OCI-LY3 (cell line): ENCODE measurements around the gene ESM1.
A peak's percentile ranks its signal among the peaks of the same experiment; 100 is the strongest.

ENCODE experiments used
- CTCF ChIP-seq: fragments of 200-600, 300-600 bp; sonication (generic); IDR thresholded peaks from 2 replicates; pipeline ENCODE4 v1.5.1; 2014; ENCODE audit warnings: antibody characterized with exemption, low read length, low read depth
- EZH2phosphoT487 ChIP-seq: fragments of 200-600 bp; shearing (Covaris generic); IDR thresholded peaks from 2 replicates; pipeline ENCODE4 v1.6.1; 2018; ENCODE audit warnings: antibody characterized with exemption, mixed run types, low read depth

GRCh38 chr5:54959673-54960418 is 25.5 kb downstream of the ESM1 start:
- TF ChIP-seq CTCF (peak; percentile 65), EZH2phosphoT487 (no peak)
